Mesodermal cell (in vitro differentiated cells): ENCODE measurements around the gene HOXD4.
A peak's percentile ranks its signal among the peaks of the same experiment; 100 is the strongest.

Experiments used
- H3K27ac ChIP-seq: 2 replicates; pipeline ENCODE4 v1.7.0; 2013; ENCODE audit warnings: mild to moderate bottlenecking, low read depth, low read length, moderate library complexity; ENCODE audit not compliant: severe bottlenecking
- H3K36me3 ChIP-seq: 2 replicates; pipeline ENCODE4 v1.7.1; 2013; ENCODE audit warnings: mild to moderate bottlenecking, low read length, moderate library complexity; ENCODE audit not compliant: control insufficient read depth, insufficient read depth
- H3K4me1 ChIP-seq: one replicate; pipeline ENCODE4 v1.7.1; 2013; ENCODE audit warnings: mild to moderate bottlenecking, low read length; ENCODE audit not compliant: insufficient read depth, control insufficient read depth, poor library complexity, severe bottlenecking
- H3K4me3 ChIP-seq: 2 replicates; pipeline ENCODE4 v1.7.0; 2013; ENCODE audit warnings: low read length, control low read depth, mild to moderate bottlenecking; ENCODE audit not compliant: insufficient read depth, poor library complexity, severe bottlenecking; ENCODE audit errors: extremely low read depth
- H3K9me3 ChIP-seq: 2 replicates; pipeline ENCODE4 v1.7.1; 2013; ENCODE audit warnings: mild to moderate bottlenecking, low read length, moderate library complexity; ENCODE audit not compliant: control insufficient read depth
- WGBS, 2 experiments: methylation state at CpG; one replicate each; pipeline ENCODE4 v1.1.5; 2013; ENCODE audit warnings: missing lambda C conversion rate in 2 of 2; ENCODE audit not compliant: insufficient coverage in 2 of 2; 5-methylcytosine and 5-hydroxymethylcytosine counted together

Gene HOXD4

DNA sequence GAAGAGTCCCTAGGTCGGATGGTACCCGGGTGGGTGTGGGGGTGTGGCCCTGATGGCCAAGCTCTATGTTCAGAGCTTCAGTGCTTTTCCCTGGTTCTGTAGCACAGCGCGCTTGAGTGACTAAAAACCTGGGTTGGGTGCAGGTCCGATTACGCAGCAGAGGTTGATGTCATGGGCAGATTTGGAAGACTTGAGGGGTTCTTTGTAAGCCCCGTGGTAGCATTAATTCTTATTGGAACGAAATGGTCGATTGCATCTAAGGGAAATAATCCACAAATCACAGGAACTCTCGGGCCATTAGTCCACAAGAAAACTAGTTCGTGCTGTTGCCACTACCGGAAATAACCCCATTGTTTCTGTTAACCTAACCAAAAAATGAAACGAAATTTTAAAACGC lies 12.8 kb upstream of the HOXD4 start:
- no peak overlapping the region for H3K27ac ChIP-seq
- no peak overlapping the region for H3K4me3 ChIP-seq
- no peaks in the 10 kb centered on the region for H3K36me3 ChIP-seq
- WGBS, 2 experiments: 60 to 63% methylated on average over 12 to 14 of the region's 14 CpGs
- H3K4me1 ChIP-seq: no peaks in the 10 kb centered on the region
- H3K9me3 ChIP-seq: no peaks in the 10 kb centered on the region

DNA sequence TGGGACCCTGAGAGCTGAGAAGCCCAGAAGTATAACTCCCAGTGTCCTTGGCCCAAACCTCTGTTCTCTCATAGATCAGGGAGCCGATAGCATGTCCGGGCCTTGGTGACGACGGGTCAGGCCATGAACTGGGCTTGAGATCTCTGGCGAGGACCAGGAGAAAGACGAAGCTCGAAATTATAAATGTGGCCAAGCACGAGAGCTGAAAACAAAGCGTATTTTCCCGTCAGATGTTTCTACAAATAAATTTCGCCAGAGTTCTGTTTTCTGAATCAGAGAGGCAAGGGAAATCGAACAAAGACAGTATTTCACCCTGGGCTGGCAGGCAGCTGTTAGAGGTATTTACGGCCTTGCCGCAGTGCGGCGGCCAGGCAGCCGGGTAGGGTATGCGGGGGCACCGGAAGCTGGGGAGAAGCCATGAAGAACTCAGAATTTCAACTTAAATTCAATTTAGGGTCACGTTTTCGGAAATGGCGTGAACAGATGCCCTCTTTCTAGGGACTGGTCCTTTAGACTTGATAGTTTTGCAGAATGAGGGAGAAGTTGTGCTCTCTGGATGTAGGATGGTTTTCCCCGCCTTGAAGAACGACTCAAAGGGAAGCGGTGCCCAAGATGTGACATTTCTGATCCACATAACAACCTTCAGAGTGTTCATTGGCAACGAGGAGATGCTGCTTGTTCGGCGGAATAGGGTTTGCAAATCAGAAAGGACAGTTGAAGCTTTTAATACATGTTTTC lies 12.3 kb upstream of the HOXD4 start:
- Histone ChIP-seq H3K4me1 (no peaks in the 10 kb centered on the region), H3K36me3 (no peaks in the 10 kb centered on the region), H3K9me3 (no peaks in the 10 kb centered on the region), H3K4me3 (no peak overlapping the region), H3K27ac (no peak overlapping the region)
- 62 to 68% methylated on average over 27 to 28 of the region's 28 CpGs for WGBS, 2 experiments

DNA sequence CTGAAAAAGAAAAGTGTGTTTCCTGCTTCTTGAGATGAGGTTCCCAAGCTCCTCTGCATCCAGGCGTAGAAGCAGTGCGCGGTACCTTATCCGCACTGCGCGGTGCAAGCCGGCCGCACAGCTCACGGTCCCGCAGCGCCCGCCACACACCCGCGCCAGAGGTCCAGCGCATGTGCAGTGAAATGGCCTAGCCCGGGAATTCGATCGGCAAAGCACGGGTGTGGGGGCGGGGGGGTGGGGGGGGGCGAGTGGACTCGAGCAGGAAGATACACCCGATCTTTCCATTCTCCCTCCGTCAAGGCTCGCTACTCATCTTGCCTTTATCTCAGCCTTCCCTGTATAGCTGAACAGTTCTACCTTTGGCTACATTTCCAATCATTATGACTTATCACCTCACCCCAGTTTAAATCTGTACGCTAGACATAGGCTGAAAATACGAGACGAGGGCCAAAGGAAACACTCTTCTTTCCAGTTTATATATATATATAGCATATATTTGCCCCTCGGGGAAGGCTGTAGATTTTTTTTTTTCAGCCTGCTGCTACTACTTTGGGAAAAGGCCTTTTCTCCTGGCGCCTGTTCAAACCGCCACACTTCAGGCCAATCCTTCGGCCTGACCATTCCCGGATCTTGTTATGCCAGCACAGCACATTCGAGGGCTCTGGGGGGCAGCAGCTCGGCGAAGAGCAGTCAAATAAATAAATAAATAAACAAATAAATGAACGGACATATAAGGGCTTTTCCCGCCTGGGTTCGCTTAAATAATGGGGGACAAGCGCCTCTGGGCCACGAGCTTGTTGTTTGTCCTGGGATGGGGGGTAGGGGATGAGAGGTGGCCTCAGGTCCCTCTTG lies 11.5 kb upstream of the HOXD4 start:
- H3K4me1 ChIP-seq: no peaks in the 10 kb centered on the region
- WGBS, 2 experiments: 63 to 66% methylated on average over 24 to 28 of the region's 41 CpGs

DNA sequence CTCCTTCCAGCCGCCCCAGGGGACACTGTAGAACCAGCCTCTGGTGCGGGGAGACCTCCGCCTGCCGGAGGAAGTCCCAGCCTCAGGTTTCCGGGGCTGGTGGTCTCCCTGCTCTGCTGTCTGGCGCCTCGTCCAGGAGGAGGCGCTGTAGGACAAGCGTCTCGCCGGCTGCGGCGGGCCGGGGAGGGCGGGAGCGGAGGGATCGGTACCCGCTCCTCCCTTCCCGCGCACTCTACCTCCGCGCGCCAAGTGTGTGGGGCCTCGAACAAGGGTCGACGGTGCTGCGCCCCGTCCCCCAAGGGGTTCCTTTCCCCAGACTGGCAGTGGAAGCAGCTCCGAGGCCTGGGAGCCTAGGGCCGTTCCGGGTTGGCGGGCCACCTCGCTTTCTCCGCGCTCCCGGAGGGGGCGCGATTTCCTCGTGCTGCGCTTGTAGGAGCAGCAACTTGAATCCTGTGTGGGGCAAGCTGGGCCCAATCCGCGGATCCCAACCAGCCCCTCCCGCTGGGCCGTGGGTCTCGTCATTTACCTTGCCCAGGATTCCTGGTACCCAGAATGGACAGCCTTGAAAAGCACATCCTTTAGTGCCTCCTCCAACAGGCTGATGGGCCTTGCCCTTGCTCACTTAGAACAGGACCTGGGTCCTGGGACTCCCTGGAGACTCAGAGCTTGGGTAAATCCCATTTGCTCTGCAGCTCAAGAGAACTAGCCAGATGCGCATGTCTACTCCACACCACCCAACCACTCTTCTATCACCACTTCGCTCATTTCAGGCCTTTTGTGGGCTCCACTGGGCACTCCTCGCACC lies 10.6 kb upstream of the HOXD4 start:
- no peaks in the 10 kb centered on the region for H3K36me3 ChIP-seq
- no peak overlapping the region for H3K27ac ChIP-seq
- H3K9me3 ChIP-seq: no peaks in the 10 kb centered on the region
- no peaks in the 10 kb centered on the region for H3K4me1 ChIP-seq
- WGBS, 2 experiments: 7 to 8% methylated on average over 31 to 39 of the region's 48 CpGs
- peak overlapping the region; percentile 37 for H3K4me3 ChIP-seq

More for the DNA sequence above, 11.5 kb upstream of the HOXD4 start:
- Histone ChIP-seq H3K4me3 (peak overlapping the region; percentile 37), H3K36me3 (no peaks in the 10 kb centered on the region), H3K9me3 (no peaks in the 10 kb centered on the region), H3K27ac (no peak overlapping the region)

DNA sequence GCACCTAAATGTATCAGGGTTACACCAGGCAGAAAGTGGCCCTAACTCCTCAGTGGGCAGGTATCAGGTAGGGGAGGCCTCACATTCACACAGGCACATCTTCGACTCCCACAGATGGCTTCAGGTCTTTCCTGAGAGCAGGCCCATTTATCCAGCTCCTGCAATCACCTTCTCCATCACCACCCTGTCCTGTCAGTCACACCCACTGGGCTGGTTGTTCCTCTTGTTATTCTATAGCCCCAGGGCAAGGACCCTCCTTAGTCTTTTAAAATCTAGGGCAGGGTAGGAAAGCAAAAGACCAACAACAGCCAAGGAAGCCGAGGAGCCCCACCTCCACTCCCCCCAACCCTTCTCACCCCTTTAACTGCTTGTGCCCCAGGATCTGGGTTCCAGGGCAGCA lies 9.1 kb upstream of the HOXD4 start:
- Histone ChIP-seq H3K36me3 (no peaks in the 10 kb centered on the region), H3K4me3 (no peak overlapping the region), H3K4me1 (no peaks in the 10 kb centered on the region), H3K27ac (no peak overlapping the region), H3K9me3 (no peaks in the 10 kb centered on the region)
- 63 to 100% methylated on average over 1 of the region's 2 CpGs for WGBS, 2 experiments

DNA sequence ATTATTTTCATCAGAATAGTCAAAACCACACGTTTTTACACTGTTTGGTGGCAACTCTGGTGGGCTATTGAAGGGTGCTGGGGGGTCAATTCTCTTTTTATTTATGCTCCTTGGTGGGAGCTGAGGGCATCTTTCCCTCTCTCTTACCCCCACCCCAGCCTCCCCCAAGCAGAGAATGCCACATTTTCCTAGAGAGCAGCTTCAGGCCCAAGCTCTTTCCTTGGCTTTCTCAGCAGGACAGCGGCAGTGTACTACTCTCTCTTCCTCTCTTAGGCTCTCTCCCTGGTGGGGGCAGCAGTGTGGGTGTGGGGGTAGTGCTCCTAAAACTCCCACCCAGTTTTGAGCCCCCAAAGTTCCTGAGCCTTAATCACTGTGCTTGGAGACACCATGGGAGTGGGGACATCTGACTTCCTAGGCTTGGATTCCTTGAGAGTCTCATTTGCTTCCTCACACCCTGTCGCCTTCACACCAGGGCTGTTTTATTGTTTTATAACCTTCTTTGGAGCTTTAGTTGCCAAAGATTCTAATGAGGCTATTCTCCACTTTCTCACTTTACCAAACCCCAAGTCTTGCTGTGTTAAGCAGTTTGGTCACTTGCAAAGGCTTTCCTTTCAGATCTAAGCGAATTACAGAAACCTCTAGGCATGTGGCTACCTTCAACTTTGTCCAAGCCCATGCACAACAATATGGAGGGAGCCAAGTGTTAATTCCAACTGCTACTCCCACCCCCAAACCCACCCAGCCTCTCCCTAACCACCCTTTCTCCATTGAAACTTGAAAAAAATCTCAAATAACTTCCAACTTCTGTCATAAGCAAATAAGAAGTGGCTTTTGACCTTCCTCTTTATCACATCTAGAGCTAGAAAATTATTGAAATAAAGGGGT lies 6.0 kb upstream of the HOXD4 start:
- no peak overlapping the region for H3K27ac ChIP-seq
- WGBS, 2 experiments: 20 to 45% methylated on average over 1 of the region's 4 CpGs
- H3K9me3 ChIP-seq: no peaks in the 10 kb centered on the region
- no peak overlapping the region for H3K4me3 ChIP-seq
- H3K4me1 ChIP-seq: no peaks in the 10 kb centered on the region
- H3K36me3 ChIP-seq: no peaks in the 10 kb centered on the region

DNA sequence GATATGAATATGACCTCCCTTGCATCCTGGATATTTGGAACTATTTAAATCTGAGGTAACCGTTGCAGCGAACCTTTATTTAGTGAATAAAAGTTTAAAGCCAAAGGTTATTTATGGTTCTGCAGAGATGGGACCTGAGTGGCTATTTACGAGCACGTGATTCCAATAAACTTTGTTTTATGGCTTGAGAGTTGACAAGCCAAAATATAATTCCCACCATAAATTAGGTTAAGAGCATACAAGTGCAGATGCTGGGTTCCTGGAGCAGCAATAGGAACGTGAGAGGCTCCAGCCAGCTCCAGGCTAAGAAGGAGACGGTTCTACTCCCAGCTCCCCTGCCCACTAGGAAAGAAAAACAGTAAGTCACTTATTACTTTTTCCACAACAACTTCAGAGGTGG lies 5.2 kb upstream of the HOXD4 start:
- no peak overlapping the region for H3K27ac ChIP-seq
- no peaks in the 10 kb centered on the region for H3K4me1 ChIP-seq
- no peaks in the 10 kb centered on the region for H3K36me3 ChIP-seq
- no CpG with 5 or more reads among the region's 6 CpGs for WGBS, 2 experiments
- no peaks in the 10 kb centered on the region for H3K9me3 ChIP-seq
- H3K4me3 ChIP-seq: no peak overlapping the region

DNA sequence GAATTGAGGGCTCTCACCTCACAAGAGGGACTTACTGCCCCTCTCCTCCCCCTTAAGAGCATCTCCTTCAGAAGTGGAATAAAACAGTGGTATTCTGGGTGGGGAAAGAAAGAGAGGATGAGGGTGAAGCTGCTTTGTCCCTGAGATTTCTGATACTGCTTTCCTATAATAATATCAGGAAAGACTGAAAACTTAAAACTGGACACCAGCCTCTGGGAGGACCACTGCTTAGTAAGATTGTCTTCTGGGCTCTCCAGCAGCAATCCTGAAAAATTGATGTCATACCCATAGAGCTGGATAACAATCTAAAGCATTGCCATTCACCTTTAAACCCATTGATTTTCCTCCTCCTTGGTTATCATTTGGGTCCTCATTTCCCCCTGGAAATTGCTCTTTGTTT lies 4.7 kb upstream of the HOXD4 start:
- Histone ChIP-seq H3K4me3 (no peak overlapping the region), H3K4me1 (no peaks in the 10 kb centered on the region), H3K9me3 (no peaks in the 10 kb centered on the region), H3K27ac (no peak overlapping the region), H3K36me3 (no peaks in the 10 kb centered on the region)

DNA sequence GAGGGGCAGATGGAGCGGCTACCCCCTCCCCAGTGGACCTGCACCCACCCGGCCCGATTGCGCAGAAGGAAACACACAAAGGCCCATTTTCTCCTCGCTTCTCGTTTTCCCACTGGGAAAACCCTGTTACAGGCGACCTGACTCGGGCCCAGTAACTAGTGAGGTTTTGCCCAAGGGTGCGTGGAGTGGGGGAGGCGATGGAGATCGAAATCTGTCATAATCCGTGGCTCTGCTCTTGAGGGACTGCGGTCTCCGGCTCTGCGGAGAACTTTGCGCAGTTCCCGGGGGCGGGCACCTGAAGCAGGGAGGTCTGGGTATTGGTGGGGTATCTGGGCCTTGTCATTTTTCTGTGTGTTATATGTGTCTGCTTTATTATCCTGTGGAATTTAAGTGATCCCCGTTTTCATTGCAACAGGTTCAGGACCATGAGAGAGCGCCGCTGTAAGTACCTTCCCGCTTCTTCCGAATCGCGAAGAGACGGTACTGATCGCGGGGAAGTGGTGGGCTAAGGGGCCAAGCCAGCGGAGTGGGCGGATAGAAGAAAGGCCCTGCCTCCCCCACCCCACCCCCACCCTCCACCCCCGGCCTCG lies 4.0 kb upstream of the HOXD4 start:
- no peak overlapping the region for H3K4me3 ChIP-seq
- 8 to 12% methylated on average over 14 to 16 of the region's 32 CpGs for WGBS, 2 experiments
- no peak overlapping the region for H3K27ac ChIP-seq
- no peaks in the 10 kb centered on the region for H3K4me1 ChIP-seq
- H3K9me3 ChIP-seq: no peaks in the 10 kb centered on the region
- no peaks in the 10 kb centered on the region for H3K36me3 ChIP-seq
